Prostate gland (tissue), 2 donors: ENCODE results near the gene GHRL. TPM values are rescaled to one million over a fixed set of nuclear protein-coding genes. Genes with fewer than 3 reads are reported as not detected.

Experiments
- DNase-seq: peaks from one replicate; pipeline ENCODE4 v3.0.0-alpha.2; 2019; ENCODE audit warnings: low spot score
- H3K27ac ChIP-seq, 2 donors: fragments of 200-600 bp; sonication (generic); 2 replicates each; pipeline ENCODE4 v1.5.1; 2017 to 2019
- H3K27me3 ChIP-seq: fragments of 200-600 bp; sonication (generic); replicated peaks from 2 replicates; pipeline ENCODE4 v1.5.1; 2019; ENCODE audit not compliant: insufficient read depth
- H3K36me3 ChIP-seq, 2 donors: fragments of 200-600 bp; sonication (generic); 1 replicate in 1 of 2; 2 replicates in 1 of 2; pipeline versions ENCODE4 v1.5.1 to v1.8.1; 2017 to 2019
- H3K4me1 ChIP-seq: fragments of 200-600 bp; sonication (generic); replicated peaks from 2 replicates; pipeline ENCODE4 v1.5.1; 2019
- H3K4me3 ChIP-seq, 2 donors: fragments of 200-600 bp; sonication (generic); 2 replicates each; pipeline ENCODE4 v1.5.1; 2017 to 2019
- H3K9me3 ChIP-seq: fragments of 200-600 bp; sonication (generic); 2 replicates; pipeline ENCODE4 v1.5.1; 2017
- CTCF ChIP-seq, 4 experiments: fragments of 200-600 bp in 2 of 4; fragments of 450-650 bp in 2 of 4; sonication (generic) in 2 of 4; IDR thresholded peaks; 1 replicate in 3 of 4; 2 replicates in 1 of 4; pipeline ENCODE4 v1.5.1; 2016 to 2019; ENCODE audit warnings: antibody characterized with exemption in 4 of 4, mild to moderate bottlenecking in 2 of 4, moderate library complexity in 2 of 4
- POLR2A ChIP-seq: fragments of 450-650 bp; IDR thresholded peaks from one replicate; pipeline ENCODE4 v1.6.1; 2016; ENCODE audit warnings: antibody characterized with exemption, mild to moderate bottlenecking
- POLR2AphosphoS5 ChIP-seq: sonication (generic); formaldehyde crosslinking; IDR thresholded peaks from one replicate; pipeline ENCODE4 v1.6.1; 2017; ENCODE audit warnings: antibody characterized with exemption
- WGBS: methylation state at CpG from one replicate; pipeline ENCODE4 v1.1.5; 2018; 5-methylcytosine and 5-hydroxymethylcytosine counted together
- intact Hi-C: fragments of 100-400 bp; cut with DNase I; formaldehyde crosslinking; loops from one replicate; pipeline ENCODE4 v1.14.2; 2022
- total RNA-seq, 2 donors: library from RNA; depleted of rRNA; stranded (reverse); fragments of >200 nt; gene quantifications; one replicate each; pipeline ENCODE4 v1.1.0, GENCODE V29; 2016

GHRL gene
- total RNA-seq, 2 donors from 2014 or later: 3.0 TPM; not detected in 1

- intact Hi-C loops: no loop called here
- WGBS: 73% methylated on average over 2 of the region's 2 CpGs
- no peaks in the 10 kb centered on the region for H3K27me3 ChIP-seq
- TF ChIP-seq POLR2A (no peak), CTCF (IDR thresholded peaks at IDR 0.05) (no peak), POLR2AphosphoS5 (no peak)
- DNase-seq: no peak
- no peak overlapping the region for H3K4me3 ChIP-seq
- no peak overlapping the region for H3K27ac ChIP-seq
- no peaks in the 10 kb centered on the region for H3K9me3 ChIP-seq
- H3K36me3 ChIP-seq: no peaks in the 10 kb centered on the region
- no peaks in the 10 kb centered on the region for H3K4me1 ChIP-seq
Measured at GRCh38 chr3:10333349-10333650, 40.6 kb upstream of the GHRL start.

GRCh38 chr3:10332481-10333348 lies 40.0 kb upstream of the GHRL start:
- no peaks in the 10 kb centered on the region for H3K36me3 ChIP-seq
- H3K27me3 ChIP-seq: no peaks in the 10 kb centered on the region
- TF ChIP-seq POLR2AphosphoS5 (no peak), POLR2A (no peak), CTCF (IDR thresholded peaks at IDR 0.05) (no peak)
- 85% methylated on average over 20 of the region's 20 CpGs for WGBS
- intact Hi-C loops: no loop called here
- no peaks in the 10 kb centered on the region for H3K9me3 ChIP-seq
- DNase-seq: no peak
- H3K4me1 ChIP-seq: no peaks in the 10 kb centered on the region
- no peak overlapping the region for H3K4me3 ChIP-seq
- H3K27ac ChIP-seq: no peak overlapping the region

- H3K4me1 ChIP-seq: no peaks in the 10 kb centered on the region
- DNase-seq: no peak
- no peak overlapping the region for H3K4me3 ChIP-seq
- TF ChIP-seq POLR2A (no peak), CTCF (IDR thresholded peaks at IDR 0.05) (no peak), POLR2AphosphoS5 (no peak)
- H3K27ac ChIP-seq: no peak overlapping the region
- 83% methylated on average over 8 of the region's 8 CpGs for WGBS
- no peaks in the 10 kb centered on the region for H3K9me3 ChIP-seq
- no peaks in the 10 kb centered on the region for H3K27me3 ChIP-seq
- H3K36me3 ChIP-seq: no peaks in the 10 kb centered on the region
- intact Hi-C loops: no loop called here
Measured at GRCh38 chr3:10331320-10331719, 38.6 kb upstream of the GHRL start.

DNA sequence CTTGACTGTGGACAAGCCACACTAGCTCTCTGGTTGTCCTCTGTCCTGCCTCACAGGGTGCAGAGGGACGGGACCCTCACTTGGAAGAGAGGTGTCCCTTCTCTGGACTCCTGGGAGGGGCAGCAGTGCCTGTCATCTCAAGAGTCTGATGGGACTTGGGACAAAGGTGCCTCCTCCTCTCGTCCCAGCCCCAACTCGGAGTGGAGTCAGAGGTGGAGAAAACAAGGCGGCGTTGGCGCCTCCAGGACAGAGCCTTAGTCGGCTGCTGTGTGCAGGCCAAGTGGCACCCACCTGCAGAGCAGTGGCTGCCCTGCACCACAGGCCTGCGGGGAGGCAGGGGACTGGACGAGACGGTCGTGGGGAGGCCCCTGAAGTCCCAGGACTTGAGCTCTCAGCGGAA lies 37.6 kb upstream of the GHRL start:
- Histone ChIP-seq H3K4me3 (no peak overlapping the region), H3K36me3 (no peaks in the 10 kb centered on the region), H3K4me1 (no peaks in the 10 kb centered on the region), H3K27me3 (no peaks in the 10 kb centered on the region), H3K27ac (no peak overlapping the region), H3K9me3 (no peaks in the 10 kb centered on the region)
- DNase-seq: no peak
- intact Hi-C loops: no loop called here
- TF ChIP-seq POLR2A: no peak
- no peak for TF ChIP-seq POLR2AphosphoS5
- TF ChIP-seq CTCF (IDR thresholded peaks at IDR 0.05): no peak
- 68% methylated on average over 12 of the region's 12 CpGs for WGBS

- TF ChIP-seq POLR2AphosphoS5: no peak
- no peak for TF ChIP-seq POLR2A
- no peak for TF ChIP-seq CTCF (IDR thresholded peaks at IDR 0.05)
- H3K9me3 ChIP-seq: no peaks in the 10 kb centered on the region
- no peak overlapping the region for H3K27ac ChIP-seq
- no peaks in the 10 kb centered on the region for H3K36me3 ChIP-seq
- H3K27me3 ChIP-seq: no peaks in the 10 kb centered on the region
- H3K4me3 ChIP-seq: no peak overlapping the region
- H3K4me1 ChIP-seq: no peaks in the 10 kb centered on the region
- intact Hi-C loops: no loop called here
- no peak for DNase-seq
- WGBS: 74% methylated on average over 14 of the region's 14 CpGs
Measured at GRCh38 chr3:10329495-10330015, 36.8 kb upstream of the GHRL start.
